HG03108 (cell line): ENCODE results near the gene CDK4.

Source experiments
- ATAC-seq: cut with Tn5 transposase; IDR thresholded peaks from one replicate; pipeline ENCODE4 v1.9.1; 2021; ENCODE audit warnings: moderate library complexity; ENCODE audit not compliant: unreplicated experiment

Gene CDK4

GRCh38 chr12:57757771-57758170 lies 5.7 kb upstream of the CDK4 start:
- no peak for ATAC-seq

DNA sequence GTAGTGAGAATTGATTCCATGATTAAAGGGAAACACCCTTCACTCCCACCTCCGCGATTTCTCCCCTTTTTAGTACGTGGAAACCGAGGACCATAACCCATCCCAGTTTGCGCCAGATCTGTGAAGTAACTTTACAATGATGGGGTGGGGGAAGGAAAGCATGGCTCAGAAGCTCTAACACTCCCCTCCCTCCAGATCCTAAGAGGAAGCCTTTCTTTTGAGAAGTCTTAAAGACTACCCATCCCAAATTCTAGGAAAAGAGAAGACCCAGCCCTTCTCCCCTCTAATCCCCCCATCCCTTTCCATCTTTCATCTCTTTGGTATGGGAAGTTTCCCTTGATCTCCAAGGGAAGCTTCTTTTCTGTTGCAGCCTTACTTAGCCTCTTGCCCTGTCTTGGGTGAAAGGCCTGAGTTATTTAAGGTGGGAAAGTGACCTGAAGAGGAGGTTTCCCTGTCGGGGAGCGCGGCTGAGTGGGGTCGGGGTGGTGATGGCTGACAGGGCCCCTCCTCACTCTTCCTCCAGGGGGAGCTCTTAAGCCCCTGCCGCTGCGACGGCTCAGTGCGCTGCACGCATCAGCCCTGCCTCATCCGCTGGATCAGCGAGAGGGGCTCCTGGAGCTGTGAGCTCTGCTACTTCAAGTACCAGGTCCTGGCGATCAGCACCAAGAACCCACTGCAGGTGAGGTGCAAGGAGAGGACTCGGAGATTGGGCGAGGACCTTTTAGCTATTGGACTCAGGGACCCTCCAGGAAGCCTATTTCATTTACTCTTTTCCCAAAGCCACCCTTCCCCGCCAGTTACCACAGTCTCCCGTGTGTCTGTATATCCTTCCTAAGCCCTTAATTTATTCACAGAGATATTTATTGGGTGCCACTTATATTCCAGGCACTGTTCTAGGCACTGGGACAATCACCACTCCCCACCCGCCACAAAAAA lies 4.6 kb upstream of the CDK4 start:
- ATAC-seq: no peak

- ATAC-seq: no peak
Observed at GRCh38 chr12:57755454-57756372, 3.6 kb upstream of the CDK4 start.

- ATAC-seq: no peak
Observed at GRCh38 chr12:57755194-57755453, 3.0 kb upstream of the CDK4 start.

DNA sequence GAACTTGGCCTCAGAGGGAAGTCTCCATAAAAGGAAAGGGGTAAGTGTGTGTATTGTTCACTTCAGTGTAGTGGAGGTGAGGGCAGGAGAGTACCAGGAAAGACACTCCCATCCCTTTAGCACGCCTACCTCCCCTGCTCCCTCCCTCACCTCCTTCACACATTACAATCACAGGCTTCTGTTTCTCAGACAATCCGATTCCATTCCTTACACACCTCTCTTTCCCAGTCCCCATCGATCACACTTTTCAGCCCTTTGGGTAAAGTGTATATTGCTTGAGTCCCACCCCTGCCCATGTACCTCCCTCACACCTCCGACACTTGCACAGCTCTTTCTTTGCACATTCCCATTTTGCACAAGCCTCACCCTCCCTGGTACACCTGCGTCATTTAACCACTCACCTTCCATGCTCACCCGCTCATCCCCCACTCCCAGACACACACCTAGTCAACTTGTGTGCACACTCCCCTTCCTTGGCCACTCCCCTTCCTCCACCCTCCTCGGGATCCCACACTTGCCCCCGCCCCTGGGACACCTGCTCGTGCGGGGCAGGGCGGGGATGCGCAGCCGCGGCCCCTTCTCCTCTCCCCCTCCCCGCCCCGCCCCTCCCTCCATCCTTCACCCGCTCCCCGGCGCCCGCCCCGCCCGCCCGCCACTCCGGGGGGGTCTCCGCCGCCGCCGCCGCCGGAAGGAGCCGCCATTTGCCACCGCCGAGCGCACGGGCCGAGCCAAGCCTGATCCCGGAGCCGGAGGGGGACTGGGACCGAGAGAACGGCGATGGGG lies 2.5 kb upstream of the CDK4 start, which contains the start of gene MARCHF9:
TSS of gene MARCHF9 (plus strand) at position 693 of the 783 bp plus-strand sequence. CDS start 426 bp downstream, outside the sequence.
- ATAC-seq: peak; percentile 35

- no peak for ATAC-seq
Observed at GRCh38 chr12:57753756-57754337, 1.7 kb upstream of the CDK4 start.

DNA sequence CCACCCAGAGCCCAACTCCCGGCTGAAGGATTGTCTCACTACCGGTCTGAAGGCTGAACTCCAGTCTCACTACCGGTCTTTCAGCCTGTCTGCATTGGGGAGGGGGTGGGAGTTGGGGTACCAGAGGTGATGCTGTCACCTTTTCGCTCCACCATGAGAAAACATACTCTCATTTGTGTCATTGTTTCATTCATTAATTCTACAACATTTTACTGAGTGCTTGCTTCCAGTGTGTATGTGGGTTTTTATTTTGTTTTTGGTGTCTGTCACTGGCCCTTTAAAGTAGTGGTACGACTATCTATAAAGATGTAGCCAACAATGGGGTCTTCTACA lies 524 bp upstream of the CDK4 start:
- ATAC-seq: no peak

DNA sequence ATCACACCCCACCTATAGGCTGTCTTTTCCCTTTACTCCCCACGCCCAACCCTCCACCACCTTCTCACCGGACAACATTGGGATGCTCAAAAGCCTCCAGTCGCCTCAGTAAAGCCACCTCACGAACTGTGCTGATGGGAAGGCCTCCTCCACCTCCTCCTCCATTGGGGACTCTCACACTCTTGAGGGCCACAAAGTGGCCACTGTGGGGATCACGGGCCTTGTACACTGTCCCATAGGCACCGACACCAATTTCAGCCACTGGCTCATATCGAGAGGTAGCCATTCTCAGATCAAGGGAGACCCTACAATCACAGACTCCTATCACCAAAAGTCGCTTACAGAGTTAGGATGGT lies 700 bp downstream of the CDK4 start:
- no peak for ATAC-seq

- ATAC-seq: no peak
Observed at GRCh38 chr12:57750561-57751431, 1.3 kb downstream of the CDK4 start.

- no peak for ATAC-seq
Observed at GRCh38 chr12:57749061-57749460, 3.0 kb downstream of the CDK4 start.

DNA sequence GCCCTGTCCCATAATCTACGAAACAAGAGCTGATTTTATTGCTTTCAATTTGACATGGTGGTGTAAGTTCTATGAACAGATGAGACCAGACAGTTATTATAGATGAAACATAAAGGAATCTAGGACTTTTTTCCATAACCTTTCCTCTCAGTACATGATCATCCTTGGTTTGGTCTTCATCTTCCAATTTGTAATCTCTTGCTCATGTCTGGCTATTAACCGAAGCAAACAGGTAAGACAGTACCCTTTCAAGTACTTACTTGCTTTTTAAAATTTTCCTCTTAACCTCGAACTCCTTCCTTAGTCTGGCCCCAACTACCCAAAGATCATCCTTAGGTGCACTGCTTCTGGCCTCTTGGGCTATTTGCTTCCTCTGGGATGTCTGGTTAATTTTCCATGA lies 6.1 kb downstream of the CDK4 start:
- ATAC-seq: no peak

DNA sequence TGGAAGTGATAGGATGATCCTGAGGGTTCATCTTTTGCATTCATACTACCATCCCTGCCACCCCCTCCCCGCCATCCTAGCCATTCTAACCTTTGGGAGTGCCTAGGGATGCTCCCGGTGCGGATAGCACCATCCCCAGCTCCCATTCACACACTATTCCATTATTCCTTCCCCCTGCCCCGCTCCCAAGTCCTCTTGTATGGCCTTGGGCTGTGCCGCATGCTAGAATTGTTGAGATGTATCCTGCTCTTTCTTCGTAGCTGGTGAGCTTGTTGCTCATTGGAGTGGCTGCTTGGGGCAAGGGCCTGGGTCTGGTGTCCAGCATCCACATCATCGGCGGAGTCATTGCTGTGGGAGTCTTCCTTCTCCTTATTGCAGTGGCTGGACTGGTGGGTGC lies 6.6 kb downstream of the CDK4 start:
- ATAC-seq: no peak

- ATAC-seq: peak; percentile 82
Observed at GRCh38 chr12:57744777-57745484, 7.2 kb downstream of the CDK4 start, which contains the start of gene TSPAN31. TSPAN31 (plus strand) TSS chr12:57745039; CDS start chr12:57745155, 116 bp downstream.

- ATAC-seq: peak; percentile 16
Observed at GRCh38 chr12:57744194-57744776, 7.8 kb downstream of the CDK4 start.

DNA sequence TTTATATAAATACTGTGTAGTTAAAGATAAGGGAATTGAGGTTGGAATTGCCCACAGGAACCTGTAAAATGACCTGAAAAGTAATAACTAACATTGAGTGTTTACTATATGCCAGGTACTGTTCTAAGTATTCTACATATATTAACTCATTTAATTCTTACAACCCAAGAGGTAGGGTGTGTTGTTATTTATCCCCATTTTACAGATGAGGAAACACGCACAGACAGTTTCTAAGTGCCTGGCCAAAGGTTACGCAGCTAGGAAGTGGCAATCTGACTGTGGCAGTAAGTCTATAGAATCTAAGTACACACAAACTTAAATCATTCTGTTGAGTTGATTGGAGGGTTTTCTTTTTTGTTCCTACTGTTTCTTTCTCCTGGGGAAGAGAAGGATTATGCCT lies 8.3 kb downstream of the CDK4 start:
- no peak for ATAC-seq

DNA sequence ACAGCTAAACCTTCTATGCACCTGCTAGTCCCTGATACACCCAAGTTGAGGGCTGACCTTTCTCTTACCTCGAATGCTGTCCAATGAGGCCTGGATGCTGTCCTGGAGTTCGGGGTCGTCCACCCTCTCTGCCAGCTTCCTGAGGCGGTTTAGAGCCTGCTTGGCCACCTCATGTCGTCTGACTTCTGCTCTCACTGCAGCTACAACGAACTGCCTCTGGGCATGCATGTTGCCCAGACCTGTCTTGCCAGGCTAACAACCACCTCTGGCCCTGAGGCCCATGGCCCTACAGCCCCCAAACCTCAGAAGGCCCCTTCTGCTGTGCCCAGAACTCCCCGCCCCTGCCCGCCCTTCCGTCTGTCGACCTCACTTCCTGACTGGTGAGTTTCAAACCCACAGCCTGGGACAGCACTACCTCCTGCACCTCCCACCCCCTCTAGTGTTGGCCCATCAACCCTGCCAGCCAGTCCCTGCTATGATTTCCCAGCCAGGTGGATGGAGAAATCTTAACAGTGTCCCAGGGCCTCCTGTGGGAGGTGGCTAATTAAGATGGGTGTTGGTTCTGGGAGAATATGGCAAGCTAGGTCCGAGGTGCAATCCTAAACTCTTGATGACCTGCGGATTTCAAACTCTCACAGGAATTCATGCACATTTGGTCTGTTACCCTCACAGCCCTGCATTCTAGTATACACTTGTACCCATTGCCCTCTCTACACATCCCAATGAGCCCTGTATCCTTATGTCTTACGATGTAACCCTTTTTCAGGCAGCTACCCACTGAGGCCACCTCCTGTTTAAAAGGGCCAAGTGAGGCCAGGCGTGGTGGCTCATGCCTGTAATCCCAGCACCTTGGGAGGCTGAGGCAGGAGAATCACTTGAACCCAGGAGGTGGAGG lies 10.0 kb downstream of the CDK4 start:
- peak; percentile 63 for ATAC-seq

GRCh38 chr12:57741413-57741789 lies 10.7 kb downstream of the CDK4 start:
- no peak for ATAC-seq
